GM19467 (cell line): ENCODE data around the gene ANAPC16.
"Not testable (repeated sequence)": the region's sequence is repeated elsewhere in the genome, so short reads cannot be mapped to it uniquely, and the experiment has no call there.

Source experiments
- ATAC-seq: cut with Tn5 transposase; IDR thresholded peaks from one replicate; pipeline ENCODE4 v1.9.1; 2021; ENCODE audit warnings: mild to moderate bottlenecking, moderate library complexity; ENCODE audit not compliant: unreplicated experiment

ANAPC16 gene

DNA sequence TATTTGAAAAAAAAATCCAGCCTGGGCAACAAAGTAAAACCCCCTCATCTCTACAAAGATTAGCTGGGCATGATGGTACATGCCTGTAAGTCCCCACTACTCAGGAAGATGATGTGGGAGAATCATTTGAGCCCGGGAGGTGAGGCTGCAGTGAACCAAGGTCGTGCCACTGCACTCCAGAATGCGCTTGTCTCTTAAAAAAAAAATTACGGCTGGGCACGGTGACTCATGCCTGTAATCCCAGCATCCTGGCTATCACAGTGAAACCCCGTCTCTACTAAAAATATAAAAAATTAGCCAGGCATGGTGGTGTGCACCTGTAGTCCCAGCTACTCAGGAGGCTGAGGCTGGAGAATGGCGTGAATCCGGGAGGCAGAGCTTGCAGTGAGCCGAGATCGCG lies 4.4 kb upstream of the ANAPC16 start:
- ATAC-seq, result not testable (repeated sequence)

DNA sequence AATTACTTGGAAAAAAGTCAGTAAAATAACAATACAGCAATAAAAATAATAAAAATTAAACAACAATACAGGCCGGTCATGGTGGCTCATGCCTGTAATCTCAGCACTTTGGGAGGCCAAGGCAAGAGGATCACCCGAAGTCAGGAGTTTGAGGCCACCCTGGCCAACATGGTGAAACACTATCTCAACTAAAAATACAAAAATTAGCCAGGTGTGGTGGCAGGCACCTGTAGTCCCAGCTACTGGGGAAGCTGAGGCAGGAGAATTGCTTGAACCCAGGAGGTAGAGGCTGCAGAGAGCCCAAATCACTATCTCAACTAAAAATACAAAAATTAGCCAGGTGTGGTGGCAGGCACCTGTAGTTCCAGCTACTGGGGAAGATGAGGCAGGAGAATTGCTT lies 4.0 kb upstream of the ANAPC16 start:
- not testable (repeated sequence) for ATAC-seq

DNA sequence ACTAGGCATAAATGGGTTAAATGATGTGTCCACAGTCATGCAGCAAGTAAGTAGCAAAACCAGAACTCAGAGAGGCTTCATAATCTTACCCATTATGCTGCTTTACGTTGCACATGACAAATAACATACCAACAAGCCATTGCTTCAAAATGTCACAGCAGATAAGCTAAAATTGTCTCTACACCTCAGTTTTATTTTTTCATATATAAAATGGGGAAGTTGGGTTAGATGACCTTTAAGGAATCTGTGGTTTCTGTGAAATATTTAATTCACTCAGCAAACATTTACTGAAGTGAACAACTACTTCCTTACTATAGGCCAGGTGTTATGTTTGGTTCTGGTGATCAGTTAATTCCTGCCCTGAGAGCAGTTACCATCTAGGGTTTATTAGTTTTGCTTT lies 2.5 kb downstream of the ANAPC16 start:
- ATAC-seq, result no peak

DNA sequence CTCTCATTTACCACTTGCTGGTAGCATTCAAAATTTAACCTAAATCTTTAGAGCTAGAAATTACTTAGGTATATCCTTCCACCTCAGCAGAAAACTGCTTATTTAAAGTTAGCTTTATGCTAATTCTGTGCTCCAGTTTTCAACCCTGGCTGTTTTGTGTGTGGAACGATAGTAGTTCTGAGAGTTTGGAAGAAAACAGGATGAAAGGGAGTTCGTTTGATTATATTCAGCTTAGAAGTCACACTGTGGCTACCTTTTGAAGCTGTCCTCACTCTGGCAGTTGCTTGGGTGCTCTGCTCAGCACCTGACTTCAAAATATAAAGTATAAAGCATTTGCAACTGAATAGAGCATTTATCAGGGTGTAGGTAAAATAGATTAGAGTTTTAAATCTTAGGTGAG lies 2.9 kb downstream of the ANAPC16 start:
- ATAC-seq, result no peak

DNA sequence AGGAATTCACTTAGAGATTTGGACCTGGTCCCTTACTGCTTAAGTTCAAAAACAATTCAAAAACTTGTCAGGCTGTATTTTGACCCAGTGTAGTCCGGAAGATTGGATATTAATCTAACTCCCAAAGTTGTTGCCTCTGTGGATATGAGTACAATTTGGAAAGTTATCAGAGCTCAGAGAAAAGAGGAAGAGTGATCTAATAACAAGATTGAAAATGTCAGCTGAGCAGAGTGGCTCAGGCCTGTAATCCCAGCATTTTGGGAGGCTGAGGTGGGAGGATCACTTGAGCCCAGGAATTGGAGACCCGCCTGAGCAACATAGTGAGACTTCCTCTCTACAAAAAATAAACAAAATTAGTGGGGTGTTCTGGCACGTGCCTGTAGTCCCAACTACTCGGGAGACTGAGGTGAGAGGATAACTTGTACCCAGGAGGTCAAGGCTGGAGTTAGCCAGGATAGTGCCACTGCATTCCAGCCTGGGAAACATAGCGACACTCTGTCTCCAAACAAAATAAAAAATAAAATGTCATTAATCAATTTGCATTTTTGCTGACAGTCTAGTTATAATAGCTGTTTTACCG lies 3.5 kb downstream of the ANAPC16 start:
- ATAC-seq, result no peak

DNA sequence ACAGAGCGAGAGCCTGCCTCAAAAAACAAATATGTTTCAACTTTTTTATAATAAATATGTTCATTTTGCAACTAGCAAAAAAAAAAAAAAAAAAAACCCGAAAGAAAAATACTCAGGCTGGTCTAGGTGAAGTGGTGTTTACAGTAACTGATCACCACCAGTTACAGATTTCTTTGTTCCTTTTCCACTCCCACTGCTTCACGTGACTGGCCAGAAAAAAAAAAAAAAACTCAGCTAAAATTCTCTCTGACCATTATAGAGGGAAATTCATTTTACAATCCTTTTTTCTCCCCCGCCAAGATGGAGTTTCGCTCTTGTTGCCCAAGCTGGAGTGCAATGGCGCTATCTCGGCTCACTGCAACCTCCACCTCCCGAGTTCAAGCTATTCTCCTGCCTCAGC lies 4.8 kb downstream of the ANAPC16 start:
- no peak for ATAC-seq

DNA sequence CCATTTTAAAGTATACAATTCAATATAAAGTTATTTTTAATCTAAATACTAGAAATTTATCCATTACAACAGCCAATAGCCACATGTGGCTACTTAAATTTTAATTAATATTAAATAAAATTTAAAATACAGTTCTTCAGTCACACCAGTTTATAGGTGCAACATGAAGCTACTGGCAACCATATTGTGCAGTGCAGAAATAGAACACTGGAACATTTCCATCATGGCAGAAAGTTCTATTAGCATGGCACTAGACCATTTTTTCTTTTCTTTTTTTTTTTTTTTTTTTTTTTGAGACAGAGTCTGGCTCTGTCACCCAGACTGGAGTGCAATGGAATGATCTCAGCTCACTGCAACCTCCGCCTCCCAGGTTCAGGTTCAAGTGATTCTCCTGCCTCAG lies 5.5 kb downstream of the ANAPC16 start:
- ATAC-seq, result no peak

DNA sequence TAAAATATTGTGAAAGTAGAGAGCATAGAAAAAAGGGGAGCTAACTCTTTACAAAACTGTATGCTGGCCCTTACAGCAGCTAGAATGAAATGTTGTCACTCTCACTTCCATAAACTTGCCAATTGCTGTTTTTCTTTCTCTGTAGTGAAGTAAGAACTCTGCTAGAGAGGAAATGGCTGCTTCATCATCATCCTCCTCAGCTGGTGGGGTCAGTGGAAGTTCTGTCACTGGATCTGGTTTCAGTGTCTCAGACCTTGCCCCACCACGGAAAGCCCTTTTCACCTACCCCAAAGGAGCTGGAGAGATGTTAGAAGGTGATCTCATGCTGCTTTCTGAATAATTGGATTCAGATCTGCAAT lies 7.9 kb downstream of the ANAPC16 start:
- ATAC-seq, result no peak

DNA sequence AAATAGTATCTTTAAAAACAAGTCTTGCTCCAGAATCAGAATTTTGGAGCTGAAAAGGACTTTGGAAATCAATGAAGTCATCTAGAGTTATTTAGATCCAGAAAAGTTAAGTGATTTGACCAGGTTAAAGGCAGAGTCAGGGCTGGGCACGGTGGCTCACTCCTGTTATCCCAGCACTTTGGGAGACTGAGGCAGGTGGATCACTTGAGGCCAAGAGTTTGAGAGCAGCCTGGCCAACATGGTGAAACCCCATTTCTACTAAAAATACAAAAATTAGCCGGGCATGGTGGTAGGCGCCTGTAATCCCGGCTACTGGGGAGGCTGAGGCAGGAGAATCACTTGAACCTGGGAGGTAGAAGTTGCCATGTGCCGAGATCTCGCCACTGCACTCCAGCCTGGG lies 8.4 kb downstream of the ANAPC16 start:
- ATAC-seq, result not testable (repeated sequence)

DNA sequence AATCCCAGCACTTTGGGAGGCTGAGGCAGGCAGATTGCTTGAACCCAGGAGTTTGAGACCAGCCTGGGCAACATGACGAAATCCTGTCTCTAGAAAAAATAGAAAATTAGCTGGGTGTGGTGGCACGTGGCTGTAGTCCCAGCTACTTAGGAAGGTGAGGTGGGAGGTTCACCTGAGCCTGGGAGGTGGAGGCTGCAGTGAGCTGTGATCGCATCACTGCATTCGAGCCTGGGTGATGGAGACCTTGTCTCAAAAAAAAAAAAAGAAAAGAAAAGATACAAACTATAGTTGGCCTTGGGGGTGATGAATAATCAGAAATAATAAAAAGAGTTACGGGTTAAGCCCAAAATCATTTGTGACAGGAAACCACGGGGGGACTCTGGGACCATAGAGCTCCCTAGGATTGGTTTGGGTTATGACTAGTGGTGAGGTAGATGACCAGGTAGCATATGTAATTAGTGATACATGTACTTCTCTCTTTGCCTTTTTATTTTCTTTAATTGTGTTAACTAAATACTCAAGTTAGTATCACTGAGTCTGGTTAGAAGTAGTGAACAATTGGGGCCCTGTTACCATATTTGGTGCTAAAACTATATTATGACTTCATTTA lies 10.7 kb downstream of the ANAPC16 start:
- ATAC-seq, result no peak

DNA sequence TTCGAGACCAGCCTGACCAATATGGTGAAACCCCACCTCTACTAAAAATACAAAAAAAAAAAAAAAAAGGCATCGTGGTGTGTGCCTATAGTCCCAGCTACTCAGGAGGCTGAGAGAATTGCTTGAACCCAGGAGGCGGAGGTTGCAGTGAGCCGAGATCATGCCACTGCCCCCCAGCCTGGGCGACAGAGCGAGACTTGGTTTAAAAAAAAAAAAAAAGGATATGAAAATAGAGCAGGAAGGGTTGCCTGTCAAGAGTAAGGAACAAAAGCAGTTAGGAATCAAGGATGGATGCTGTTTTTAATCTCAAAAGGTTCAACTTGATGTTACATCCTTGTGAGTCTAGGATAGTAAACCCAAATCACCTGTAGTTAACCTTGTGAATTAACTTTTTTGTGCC lies 12.0 kb downstream of the ANAPC16 start:
- no peak for ATAC-seq

DNA sequence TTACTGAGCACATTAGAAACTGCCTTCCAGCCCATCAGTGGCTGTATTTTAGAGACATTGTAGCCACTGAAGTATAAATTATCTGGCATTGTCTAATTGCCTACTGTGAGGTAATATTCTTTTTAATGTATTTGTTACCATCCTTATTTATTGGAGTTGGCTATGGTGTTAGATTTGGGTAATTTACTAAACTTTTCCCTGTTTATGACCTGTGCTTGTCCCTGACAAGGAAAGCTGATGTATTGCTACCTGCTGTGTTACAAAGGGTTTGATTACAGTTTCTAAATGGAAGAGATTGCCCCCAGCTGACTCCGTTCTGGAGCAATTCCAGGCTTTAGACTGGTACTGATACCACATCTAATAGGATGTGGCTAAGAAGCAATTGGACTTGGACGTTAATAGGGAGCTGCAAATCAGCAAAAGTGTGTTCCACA lies 12.5 kb downstream of the ANAPC16 start:
- ATAC-seq, result no peak

DNA sequence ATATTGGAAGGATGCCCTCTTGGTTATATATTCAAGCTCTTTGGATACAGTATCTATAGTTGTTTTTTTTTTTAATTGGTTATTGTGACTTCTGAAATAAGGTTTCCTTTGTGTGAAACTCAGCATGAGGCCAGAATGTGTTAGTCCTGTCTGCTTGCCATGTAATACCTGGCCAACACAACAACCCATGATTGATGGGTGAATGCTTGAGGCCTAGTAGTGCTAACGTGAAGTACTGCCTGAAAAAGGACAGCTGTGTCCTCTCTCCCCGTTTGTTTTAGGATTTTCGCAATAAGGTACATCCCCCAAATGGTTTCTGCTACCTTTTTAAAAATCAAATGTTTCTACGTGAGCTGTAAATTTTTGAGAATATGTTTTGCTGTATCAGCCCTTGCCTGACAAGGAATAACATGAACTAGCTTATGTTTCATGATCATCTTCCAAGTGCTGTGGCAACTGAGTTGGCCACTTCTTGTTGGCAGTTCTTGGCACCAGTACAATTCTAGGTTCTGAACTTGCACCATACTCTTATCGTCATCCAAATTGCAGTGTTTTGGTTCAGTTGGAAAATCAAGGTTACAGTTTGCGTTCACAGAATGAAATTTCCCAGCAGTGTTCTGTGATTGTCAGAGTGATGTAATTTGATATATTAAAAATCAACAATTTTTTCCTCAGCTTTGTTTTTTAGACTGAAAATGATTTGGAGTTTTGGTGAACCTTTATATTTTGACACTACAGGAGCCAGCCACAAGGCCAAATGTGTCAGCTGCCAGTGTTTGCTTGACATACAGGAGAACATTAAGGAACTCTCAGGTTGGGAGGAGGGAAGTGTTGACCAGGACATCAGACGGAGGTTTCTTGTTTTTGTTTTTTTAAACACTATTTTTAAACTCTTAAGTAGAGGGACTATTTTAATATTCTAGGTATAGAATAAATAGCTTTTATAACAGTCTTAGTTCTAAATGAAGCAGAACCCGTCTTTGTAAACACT lies 13.7 kb downstream of the ANAPC16 start:
- ATAC-seq, result no peak

DNA sequence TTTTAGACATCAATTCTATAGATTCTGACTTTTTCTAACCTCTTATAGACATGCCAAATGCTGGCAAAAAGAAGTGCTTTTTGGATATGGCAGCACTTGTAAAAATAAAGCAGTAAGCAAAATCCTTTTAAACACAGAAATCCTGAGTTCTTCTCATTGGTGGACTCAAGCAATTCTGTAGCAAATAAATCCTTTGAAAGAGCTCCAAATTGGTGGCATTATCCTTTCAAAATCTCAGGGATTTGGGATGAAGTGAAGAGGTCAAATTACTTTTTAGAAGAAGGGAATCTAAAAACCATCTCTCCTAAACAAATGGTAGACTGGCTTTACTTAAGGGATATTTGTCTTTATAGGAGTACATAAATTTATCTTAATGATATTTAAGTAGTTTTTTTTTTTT lies 17.8 kb downstream of the ANAPC16 start:
- ATAC-seq, result no peak

DNA sequence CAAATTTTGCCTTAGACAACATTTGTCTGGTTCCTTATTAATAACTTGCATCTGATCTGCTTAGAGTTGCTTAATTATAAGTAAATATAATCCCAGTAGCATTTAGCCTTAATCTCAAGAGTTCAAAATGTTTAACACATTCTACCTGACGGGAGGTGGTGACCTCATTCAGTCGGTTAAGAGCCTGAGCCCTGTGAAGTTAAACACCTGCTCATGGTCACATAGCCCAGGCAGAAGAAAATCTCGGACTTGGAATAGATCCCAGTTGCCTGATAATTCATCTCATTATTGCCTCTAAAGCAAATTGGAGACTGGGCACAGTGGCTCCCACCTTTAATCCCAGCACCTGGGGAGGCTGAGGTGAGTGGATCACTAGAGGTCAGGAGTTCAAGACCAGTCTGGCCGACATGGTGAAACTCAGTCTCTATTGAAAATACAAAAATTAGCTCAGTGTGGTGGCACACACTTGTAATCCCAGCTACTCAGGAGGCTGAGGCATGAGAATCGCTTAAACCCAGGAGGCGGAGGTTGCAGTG lies 18.8 kb downstream of the ANAPC16 start:
- ATAC-seq, result no peak

DNA sequence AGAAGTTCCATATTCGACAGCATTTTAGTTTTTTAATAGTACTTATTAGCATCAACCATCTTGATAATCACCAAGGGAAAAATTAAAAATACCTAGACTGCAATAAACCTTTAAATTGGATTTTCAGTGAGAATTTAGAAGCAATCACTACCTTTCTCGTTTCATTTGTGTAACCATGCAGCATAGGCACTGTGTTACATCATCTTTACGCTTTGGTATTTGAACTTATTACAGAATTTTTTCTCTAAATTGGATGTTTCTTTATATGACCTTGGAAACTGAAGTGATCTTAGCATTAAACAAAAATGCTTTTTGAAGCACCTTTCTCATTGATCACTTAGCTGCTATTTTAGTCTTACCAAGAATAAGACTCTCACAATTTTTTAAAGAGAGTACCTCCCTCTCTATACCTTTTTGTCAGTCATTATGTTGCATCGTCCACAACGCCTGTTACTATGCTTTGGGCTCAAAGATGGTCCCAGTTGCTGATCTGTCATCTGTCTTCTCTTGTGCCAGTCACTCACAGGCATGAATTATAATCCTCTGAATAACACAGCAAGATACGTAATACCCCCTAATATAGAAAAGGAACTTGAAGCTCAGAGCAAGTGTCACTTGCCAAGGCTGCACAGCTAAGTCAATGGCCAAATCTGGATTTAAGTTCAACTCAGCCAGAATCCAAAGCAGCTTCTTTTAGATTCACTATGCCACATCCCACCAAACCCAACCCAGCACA lies 19.9 kb downstream of the ANAPC16 start:
- ATAC-seq, result no peak

DNA sequence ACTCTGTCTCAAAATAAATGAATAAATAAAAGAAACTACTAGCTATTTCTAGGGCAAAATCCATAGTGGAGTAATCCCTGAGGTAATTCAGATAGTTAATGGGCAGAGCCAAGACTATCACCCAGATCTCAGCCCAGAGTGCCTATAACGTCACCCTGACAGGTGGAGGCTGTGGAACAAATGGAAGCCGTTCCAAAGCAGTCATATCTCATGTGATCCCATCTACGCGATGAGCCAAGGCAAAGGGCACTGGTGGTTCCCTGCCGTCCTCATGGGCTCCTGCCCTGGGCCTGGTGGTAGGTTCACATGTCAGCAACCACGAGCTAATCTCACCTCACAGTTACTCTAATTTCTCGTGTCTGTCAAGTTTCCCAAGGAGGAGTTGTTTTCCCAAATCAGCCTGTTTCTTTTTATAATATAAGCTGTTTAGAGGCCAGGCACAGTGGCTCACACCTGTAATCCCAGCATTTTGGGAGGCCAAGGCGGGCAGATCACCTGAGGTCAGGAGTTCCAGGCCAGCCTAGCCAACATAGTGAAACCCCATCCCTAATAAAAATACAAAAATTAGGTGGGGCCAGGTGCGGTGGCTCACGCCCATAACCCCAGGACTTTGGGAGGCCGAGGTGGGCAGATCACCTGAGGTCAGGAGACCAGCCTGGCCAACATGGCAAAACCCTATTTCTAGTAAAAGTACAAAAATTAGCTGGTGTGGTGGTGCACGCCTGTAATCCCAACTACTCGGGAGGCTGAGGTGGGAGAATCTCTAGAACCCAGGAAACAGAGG lies 22.8 kb downstream of the ANAPC16 start:
- no peak for ATAC-seq

DNA sequence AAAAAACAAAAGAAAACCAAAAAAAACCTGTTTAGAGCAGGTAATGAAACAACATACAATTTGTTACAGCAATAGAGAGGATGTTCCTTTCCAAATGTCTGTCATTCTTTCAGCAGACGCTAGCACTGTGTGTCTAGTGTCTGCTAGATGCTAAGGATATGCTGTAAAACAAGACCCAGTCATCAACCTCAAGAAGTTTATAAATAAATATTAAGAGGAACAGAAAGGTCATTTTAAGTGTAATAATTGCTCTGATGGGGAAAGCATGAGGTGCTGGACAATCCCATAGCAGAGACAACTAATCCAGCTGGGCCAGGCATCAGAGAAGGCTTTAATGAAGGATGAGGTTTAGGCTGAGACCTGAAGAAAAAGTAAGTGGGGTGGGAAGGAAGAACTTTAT lies 23.6 kb downstream of the ANAPC16 start:
- ATAC-seq, result no peak

DNA sequence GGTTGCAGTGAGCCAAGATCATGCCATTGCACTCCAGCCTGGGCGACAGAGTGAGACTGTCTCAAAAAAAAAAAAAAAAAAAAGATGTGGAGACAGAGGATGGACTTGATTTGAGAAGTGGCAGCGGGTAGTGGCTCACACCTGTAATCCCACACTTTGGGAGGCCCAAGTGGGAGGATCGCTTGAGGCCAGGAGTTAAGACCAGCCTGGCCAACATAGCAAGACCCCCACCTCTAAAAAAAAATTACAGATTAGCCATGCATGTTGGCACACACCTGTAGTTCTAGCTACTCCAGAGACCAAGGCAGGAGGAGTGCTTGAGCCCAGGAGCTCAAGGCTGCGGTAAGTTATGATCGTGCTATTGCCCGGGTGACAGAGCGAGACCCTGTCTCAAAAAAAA lies 24.6 kb downstream of the ANAPC16 start:
- ATAC-seq, result no peak

DNA sequence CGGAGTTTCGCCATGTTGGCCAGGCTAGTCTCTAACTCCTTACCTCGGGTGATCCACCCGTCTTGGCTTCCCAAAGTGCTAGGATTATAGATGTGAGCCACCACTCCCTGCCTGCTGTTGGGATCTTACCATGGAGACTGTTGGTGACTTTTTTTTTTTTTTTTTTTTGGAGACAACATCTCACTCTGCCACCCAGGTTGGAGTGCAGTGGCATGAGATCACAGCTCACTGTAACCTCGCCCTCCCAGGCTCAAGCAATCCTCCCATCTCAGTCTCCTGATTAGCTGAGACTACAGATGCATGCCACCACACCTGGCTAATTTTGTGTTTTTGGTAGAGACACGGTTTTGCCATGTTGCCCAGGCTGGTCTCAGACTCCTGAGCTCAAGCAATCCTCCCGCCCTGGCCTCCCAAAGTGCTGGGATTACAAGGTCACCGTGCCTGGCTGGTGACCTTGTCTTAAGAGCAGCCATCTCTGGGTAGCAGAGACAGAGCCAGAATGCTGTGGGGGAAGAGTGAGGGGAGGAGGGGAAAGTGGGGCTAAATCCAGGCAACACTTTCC lies 26.0 kb downstream of the ANAPC16 start:
- no peak for ATAC-seq
